ENCODE results near the gene INPP5A.

The INPP5A gene

GRCh38 chr10:132599732-132600131 is 62.1 kb downstream of the INPP5A start:
- FAIRE-seq (no peak), DNase-seq (ENCODE audit: insufficient read length, low spot score) (no peak)
- no peak for TF ChIP-seq POLR2A (IDR thresholded peaks at IDR 0.05; ENCODE audit: low read depth, low read length)
- no peak for TF ChIP-seq TAF1 (IDR thresholded peaks at IDR 0.05; ENCODE audit: low read depth, low read length)
- TF ChIP-seq POLR2AphosphoS5 (IDR thresholded peaks at IDR 0.05; ENCODE audit: low read depth, low read length), result no peak
- TF ChIP-seq PAX5 (IDR thresholded peaks at IDR 0.05; ENCODE audit: insufficient read depth, low read length, severe bottlenecking), result no peak
- TF ChIP-seq POU2F2 (IDR thresholded peaks at IDR 0.05; ENCODE audit: low read depth, low read length), result no peak
- TF ChIP-seq SPI1 (IDR thresholded peaks at IDR 0.05; ENCODE audit: low read depth, low read length), result no peak

GRCh38 chr10:132600416-132600815 is 62.8 kb downstream of the INPP5A start:
- DNase-seq (ENCODE audit: insufficient read length, low spot score) (no peak), FAIRE-seq (no peak)
- no peak for TF ChIP-seq POU2F2 (IDR thresholded peaks at IDR 0.05; ENCODE audit: low read depth, low read length)

GRCh38 chr10:132601567-132601966 is 64.0 kb downstream of the INPP5A start:
- FAIRE-seq, result no peak
- no peak for TF ChIP-seq TAF1 (IDR thresholded peaks at IDR 0.05; ENCODE audit: low read depth, low read length)
- TF ChIP-seq PAX5 (IDR thresholded peaks at IDR 0.05; ENCODE audit: insufficient read depth, low read length, severe bottlenecking), result no peak
- TF ChIP-seq POLR2A (IDR thresholded peaks at IDR 0.05; ENCODE audit: low read depth, low read length), result no peak
- no peak for TF ChIP-seq SPI1 (IDR thresholded peaks at IDR 0.05; ENCODE audit: low read depth, low read length)
- TF ChIP-seq POLR2AphosphoS5 (IDR thresholded peaks at IDR 0.05; ENCODE audit: low read depth, low read length), result no peak
- TF ChIP-seq POU2F2 (IDR thresholded peaks at IDR 0.05; ENCODE audit: low read depth, low read length), result no peak
- DNase-seq (ENCODE audit: insufficient read length, low spot score), result no peak

GRCh38 chr10:132602614-132603013 is 65.0 kb downstream of the INPP5A start:
- no peak for TF ChIP-seq POLR2AphosphoS5 (IDR thresholded peaks at IDR 0.05; ENCODE audit: low read depth, low read length)
- no peak for FAIRE-seq
- DNase-seq (ENCODE audit: insufficient read length, low spot score), result no peak

- DNase-seq (ENCODE audit: insufficient read length, low spot score) (no peak), FAIRE-seq (no peak)
- TF ChIP-seq POLR2A (IDR thresholded peaks at IDR 0.05; ENCODE audit: low read depth, low read length), result no peak
Observed at GRCh38 chr10:132603851-132604533, 66.4 kb downstream of the INPP5A start.

- FAIRE-seq, result no peak
- no peak for DNase-seq (ENCODE audit: insufficient read length, low spot score)
Observed at GRCh38 chr10:132604686-132605085, 67.1 kb downstream of the INPP5A start.

GRCh38 chr10:132605390-132605789 is 67.8 kb downstream of the INPP5A start:
- no peak for TF ChIP-seq POLR2A (IDR thresholded peaks at IDR 0.05; ENCODE audit: low read depth, low read length)
- no peak for TF ChIP-seq PAX5 (IDR thresholded peaks at IDR 0.05; ENCODE audit: insufficient read depth, low read length, severe bottlenecking)
- no peak for TF ChIP-seq TAF1 (IDR thresholded peaks at IDR 0.05; ENCODE audit: low read depth, low read length)
- no peak for TF ChIP-seq POLR2AphosphoS5 (IDR thresholded peaks at IDR 0.05; ENCODE audit: low read depth, low read length)
- no peak for DNase-seq (ENCODE audit: insufficient read length, low spot score)
- FAIRE-seq, result no peak

More at GRCh38 chr10:132604686-132605085, 67.1 kb downstream of the INPP5A start:
- TF ChIP-seq POU2F2 (IDR thresholded peaks at IDR 0.05; ENCODE audit: low read depth, low read length) (no peak), SPI1 (IDR thresholded peaks at IDR 0.05; ENCODE audit: low read depth, low read length) (no peak)

GRCh38 chr10:132606031-132606491 is 68.5 kb downstream of the INPP5A start:
- no peak for TF ChIP-seq SPI1 (IDR thresholded peaks at IDR 0.05; ENCODE audit: low read depth, low read length)
- TF ChIP-seq POLR2A (IDR thresholded peaks at IDR 0.05; ENCODE audit: low read depth, low read length), result no peak
- TF ChIP-seq POLR2AphosphoS5 (IDR thresholded peaks at IDR 0.05; ENCODE audit: low read depth, low read length), result no peak
- DNase-seq (ENCODE audit: insufficient read length, low spot score), result no peak
- FAIRE-seq, result no peak

- TF ChIP-seq POU2F2 (IDR thresholded peaks at IDR 0.05; ENCODE audit: low read depth, low read length), result no peak
- FAIRE-seq (no peak), DNase-seq (ENCODE audit: insufficient read length, low spot score) (no peak)
Observed at GRCh38 chr10:132606536-132607316, 69.1 kb downstream of the INPP5A start.

GRCh38 chr10:132607491-132607890 is 69.9 kb downstream of the INPP5A start:
- DNase-seq (ENCODE audit: insufficient read length, low spot score) (no peak), FAIRE-seq (no peak)
- TF ChIP-seq SPI1 (IDR thresholded peaks at IDR 0.05; ENCODE audit: low read depth, low read length) (no peak), TAF1 (IDR thresholded peaks at IDR 0.05; ENCODE audit: low read depth, low read length) (no peak), POLR2A (IDR thresholded peaks at IDR 0.05; ENCODE audit: low read depth, low read length) (no peak), PAX5 (IDR thresholded peaks at IDR 0.05; ENCODE audit: insufficient read depth, low read length, severe bottlenecking) (no peak), POLR2AphosphoS5 (IDR thresholded peaks at IDR 0.05; ENCODE audit: low read depth, low read length) (no peak), POU2F2 (IDR thresholded peaks at IDR 0.05; ENCODE audit: low read depth, low read length) (no peak)

GRCh38 chr10:132607961-132608495 is 70.4 kb downstream of the INPP5A start:
- TF ChIP-seq SPI1 (IDR thresholded peaks at IDR 0.05; ENCODE audit: low read depth, low read length), result no peak
- no peak for TF ChIP-seq POLR2AphosphoS5 (IDR thresholded peaks at IDR 0.05; ENCODE audit: low read depth, low read length)
- TF ChIP-seq POLR2A (IDR thresholded peaks at IDR 0.05; ENCODE audit: low read depth, low read length), result no peak
- TF ChIP-seq TAF1 (IDR thresholded peaks at IDR 0.05; ENCODE audit: low read depth, low read length), result no peak
- TF ChIP-seq PAX5 (IDR thresholded peaks at IDR 0.05; ENCODE audit: insufficient read depth, low read length, severe bottlenecking), result no peak
- no peak for TF ChIP-seq POU2F2 (IDR thresholded peaks at IDR 0.05; ENCODE audit: low read depth, low read length)
- FAIRE-seq, result no peak
- DNase-seq (ENCODE audit: insufficient read length, low spot score), result no peak
